GM19351 (cell line): ENCODE measurements around the gene USP5.

Experiments
- ATAC-seq: cut with Tn5 transposase; IDR thresholded peaks from one replicate; pipeline ENCODE4 v1.9.1; 2021; ENCODE audit warnings: mild to moderate bottlenecking, moderate library complexity; ENCODE audit not compliant: unreplicated experiment

The USP5 gene

DNA sequence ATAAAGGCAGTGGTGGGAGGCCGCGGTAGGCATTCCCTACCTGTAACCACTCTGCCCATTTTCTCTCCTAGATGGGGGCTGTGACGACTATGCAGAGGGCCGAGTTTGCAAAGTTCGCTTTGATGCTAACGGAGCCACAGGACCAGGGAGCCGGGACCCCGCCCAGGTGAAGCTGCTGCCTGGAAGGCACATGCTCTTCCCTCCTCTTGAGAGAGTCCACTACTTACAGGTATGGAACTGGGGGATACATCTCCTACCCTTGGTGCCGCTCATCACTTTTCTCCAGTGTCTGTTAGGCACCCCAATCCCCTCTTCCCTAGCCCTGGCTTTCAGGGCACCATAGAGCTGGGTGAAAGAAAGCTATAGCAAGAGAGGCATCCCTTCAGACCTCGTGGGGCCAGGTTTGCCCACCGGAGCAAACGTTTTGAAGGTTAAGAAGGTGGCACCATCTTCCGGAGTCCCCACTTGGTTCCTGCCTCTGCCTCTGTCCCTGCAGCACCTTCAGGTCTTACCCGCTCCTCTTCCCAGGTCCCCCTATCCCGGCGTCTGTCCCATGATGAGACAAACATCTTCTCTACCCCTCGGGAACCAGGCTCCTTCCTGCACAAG is 25.7 kb upstream of the USP5 start:
- ATAC-seq: no peak

DNA sequence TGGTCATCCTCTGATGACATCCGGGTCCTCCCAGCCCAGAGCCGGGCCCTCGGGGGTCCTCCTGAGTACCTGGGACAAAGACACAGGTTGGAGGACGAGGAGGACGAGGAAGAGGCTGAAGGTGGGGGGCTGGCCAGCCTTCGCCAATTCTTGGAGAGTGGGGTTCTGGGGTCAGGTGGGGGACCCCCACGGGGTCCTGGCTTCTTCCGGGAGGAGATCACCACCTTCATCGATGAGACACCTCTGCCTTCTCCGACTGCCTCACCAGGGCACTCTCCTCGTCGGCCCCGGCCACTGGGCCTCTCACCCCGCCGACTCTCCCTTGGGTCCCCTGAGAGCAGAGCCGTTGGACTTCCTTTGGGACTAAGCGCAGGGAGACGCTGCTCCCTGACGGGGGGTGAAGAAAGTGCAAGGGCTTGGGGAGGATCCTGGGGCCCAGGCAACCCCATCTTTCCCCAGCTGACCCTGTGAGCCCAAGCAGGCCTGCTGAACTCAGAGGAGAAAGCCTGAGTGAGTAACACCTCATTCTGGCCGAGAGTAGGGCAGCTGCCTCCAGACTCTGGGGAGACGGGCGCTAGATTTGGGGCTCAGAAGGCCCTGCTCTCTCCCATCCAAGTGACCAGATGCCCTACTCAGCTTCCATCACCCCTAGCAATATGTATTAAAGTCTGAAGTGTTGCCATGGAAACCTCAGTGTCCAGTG is 25.1 kb upstream of the USP5 start:
- ATAC-seq: no peak

DNA sequence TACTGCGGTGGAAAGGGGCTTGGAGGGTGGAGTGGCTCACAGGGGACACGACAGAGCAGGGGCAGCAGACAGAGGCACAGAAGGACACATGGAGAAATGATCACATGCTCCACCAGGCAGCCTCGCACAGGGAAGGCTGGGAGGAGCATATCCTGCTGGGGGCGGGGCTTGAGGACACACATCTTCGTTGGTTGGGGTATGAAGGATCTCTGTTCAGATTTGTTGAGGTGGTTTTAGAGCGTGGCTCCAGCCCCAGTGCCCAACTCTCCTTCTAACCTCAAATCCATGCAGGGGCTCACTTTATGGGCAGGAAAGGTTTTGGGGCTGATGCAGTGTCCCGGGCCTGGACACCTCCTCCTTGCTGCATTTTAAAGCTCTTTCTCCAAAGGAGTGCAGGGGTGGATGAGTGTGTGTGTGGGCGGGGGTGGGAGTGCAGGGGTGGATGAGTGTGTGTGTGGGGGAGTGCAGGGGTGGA is 24.5 kb upstream of the USP5 start:
- ATAC-seq: no peak

DNA sequence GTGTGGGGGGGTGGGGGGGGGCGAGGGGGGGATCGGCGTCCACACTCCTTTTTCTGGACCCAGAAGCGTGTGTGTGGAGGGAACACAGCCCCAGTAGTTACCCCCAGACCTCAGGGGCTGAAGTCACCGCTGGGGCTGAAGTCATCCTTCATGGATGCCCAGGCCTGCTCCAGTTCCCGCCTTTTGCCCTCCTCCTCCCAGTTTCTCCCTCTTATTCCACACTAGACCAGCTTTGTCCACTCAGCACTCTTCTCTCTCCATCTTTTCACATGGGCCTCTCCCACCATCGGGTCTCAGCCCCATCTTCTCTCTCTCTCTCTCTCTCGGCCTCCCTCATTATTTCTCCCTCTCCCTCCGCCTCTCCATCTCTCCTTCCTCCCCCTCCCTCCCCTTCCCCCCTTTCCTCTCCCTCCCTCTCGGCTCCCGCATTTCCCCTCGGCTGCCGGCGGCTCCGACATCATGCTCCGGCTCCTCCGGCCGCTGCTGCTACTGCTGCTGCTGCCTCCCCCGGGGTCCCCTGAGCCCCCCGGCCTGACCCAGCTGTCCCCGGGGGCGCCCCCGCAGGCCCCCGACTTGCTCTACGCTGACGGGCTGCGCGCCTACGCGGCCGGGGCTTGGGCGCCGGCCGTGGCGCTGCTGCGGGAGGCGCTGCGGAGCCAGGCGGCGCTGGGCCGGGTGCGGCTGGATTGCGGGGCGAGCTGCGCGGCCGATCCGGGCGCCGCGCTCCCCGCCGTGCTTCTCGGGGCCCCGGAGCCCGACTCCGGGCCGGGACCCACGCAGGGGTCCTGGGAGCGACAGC is 23.8 kb upstream of the USP5 start, which contains the start of gene P3H3:
P3H3 (plus strand) TSS at position 426 of the 799 bp plus-strand sequence; CDS start at position 460, 34 bp downstream.
- no peak for ATAC-seq

DNA sequence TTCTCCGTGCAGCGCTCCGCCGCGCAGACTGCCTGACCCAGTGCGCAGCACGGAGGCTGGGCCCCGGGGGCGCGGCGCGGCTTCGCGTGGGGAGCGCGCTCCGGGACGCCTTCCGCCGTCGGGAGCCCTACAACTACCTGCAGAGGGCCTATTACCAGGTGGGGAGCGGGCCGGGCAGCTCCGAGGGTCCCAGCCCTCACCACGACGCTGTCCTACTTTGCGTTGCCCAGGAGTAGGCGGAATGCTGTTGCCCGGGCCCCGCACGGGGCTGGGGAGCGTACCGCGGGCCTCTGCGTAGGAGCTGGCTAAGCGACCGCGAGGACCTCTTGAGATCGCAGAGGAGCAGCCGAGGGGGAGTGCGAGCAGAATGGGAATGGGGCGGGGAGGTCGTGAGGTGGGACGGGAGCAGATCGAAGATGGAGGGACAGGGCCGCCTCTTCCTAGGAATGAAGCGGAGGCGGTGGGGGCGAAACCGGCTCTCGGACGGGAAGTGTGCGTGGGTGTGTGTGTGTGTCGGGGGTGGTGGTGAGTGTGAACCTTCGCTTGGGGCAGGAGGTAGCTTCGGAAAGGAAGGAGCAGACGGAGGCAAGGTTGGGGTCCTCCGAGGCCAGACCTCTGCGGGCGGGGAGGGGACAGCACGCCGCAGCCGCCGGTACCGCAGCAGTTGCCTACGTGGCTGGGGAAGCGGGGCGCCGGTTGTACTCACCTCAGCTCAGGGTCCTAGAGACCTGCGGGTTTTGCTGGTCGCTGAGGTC is 23.0 kb upstream of the USP5 start:
- ATAC-seq: no peak

DNA sequence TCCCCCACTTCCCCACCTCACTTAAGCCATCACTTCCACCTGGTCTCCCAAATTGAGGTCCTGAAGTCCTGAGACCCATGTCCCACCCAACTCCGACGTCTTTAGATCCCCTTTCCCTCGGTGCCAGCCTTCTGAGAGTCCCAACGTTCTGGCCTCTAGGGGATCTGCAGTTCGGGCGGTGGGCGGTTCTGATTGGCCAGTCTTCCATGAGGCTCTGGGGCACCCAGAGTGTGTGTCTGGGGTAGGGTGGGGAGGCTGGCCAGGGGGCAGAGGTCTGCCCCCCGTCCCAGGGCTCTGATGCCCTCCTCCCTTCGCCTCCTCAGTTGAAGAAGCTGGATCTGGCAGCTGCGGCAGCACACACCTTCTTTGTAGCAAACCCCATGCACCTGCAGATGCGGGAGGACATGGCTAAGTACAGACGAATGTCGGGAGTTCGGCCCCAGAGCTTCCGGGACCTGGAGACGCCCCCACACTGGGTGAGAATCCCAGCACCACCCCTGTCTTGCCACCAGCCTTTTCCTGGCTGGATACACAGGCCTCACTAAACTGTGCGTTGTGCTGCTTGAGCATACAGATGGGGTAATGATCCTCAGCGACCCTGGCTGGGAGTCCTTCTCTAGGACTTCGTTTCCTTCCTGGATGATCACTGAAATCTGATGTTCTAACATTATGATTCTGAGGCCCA is 22.3 kb upstream of the USP5 start:
- no peak for ATAC-seq

DNA sequence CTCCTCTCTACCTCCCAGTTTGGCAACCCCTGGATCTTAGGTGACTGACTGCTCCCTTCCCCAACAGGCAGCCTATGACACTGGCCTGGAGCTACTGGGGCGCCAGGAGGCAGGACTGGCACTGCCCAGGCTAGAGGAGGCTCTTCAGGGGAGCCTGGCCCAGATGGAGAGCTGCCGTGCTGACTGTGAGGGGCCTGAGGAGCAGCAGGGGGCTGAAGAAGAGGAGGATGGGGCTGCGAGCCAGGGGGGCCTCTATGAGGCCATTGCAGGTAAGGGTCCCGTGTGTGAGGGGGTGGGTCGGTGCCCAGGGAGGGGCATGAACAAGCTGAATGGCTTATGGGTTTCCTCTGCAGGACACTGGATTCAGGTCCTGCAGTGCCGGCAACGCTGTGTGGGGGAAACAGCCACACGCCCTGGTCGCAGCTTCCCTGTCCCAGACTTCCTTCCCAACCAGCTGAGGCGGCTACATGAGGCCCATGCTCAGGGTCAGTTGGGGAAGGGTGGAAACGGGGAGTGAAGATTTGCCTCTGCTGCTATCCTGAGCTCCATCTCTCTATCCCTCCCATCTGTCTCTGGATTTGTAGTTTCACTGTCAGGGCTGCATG is 21.6 kb upstream of the USP5 start:
- ATAC-seq: no peak

DNA sequence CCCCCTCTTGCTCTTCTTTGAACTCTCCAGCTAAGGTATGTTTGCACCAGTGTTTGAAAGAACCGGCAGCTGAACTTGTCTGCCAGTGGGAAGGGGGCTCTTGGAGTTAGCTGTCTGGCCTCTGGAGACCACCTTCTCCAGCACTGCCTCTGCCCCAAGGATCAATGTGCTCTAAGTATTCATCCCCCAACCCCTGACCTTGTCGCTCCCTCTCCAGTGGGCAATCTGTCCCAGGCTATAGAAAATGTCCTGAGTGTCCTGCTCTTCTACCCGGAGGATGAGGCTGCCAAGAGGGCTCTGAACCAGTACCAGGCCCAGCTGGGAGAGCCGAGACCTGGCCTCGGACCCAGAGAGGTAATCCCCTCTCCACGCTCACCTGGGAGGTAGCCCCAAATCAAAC is 21.0 kb upstream of the USP5 start:
- no peak for ATAC-seq

DNA sequence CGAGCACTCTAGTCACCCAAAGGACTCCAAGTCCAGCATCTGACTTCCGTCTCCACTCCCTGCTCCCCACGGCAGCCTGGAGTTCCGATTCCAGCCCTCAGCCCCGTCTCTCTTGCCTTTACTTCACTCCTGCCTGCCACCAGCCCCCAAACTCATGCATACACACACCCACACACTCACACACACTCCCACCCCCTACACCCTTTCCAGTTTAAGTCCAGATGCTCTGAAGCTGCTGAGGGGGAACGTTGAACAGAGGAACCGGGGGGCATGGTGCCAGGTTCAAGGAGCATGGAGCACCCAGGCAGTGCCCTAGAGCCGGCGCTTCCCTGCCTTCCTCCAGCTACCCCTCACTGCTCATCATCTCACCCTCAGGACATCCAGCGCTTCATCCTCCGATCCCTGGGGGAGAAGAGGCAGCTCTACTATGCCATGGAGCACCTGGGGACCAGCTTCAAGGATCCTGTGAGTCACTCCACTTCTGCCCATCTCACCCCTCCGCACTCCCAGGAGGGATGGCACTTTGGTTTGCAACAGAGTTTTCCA is 20.4 kb upstream of the USP5 start:
- ATAC-seq: no peak

DNA sequence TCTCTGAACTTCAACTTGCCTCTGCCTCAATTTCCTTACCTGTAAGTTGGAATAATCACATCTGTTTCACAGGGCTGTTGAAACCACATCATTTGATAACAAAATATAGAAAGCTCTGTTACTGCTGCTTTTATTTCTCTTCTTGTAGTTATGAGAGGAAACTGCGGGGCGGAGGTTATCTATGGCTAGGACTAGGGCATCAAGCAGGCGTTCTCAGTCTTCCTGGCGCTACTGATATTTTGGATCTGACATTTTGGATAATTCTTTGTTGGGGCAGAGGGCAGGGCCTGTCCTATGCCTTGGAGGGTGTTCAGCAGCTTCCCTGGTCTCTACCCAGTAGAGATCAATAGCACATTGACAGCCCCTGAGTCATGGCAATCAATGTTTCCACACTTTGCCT is 19.8 kb upstream of the USP5 start:
- ATAC-seq: no peak

DNA sequence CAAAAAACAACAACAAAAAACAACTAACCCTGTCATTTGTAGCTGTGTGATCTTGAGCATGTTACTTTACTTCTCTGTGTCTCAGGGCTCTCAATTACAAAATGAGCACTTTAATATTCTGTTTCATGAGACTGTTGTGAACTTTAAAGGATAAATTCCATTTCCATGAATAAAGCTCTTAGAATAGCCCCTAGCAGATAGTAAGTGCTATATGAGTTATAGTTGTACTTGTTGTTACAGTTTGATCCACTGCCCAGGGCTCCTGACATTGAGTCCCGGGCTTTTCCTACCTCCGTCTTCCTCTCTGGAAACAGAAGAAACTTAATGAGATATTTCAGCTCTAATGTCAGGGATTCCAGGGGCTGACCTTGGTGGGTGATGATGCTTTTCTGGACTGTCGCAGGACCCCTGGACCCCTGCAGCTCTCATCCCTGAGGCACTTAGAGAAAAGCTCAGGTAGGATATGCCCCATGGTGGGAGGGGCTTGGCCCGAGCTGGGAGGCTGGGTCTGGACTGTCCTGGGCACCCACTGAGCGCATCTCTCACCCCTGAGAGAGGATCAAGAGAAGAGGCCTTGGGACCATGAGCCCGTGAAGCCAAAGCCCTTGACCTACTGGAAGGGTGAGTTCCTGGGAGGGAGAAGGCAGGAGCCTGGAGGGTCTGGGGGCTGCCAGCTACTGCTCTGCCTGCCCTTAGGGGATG is 18.6 kb upstream of the USP5 start:
- no peak for ATAC-seq

DNA sequence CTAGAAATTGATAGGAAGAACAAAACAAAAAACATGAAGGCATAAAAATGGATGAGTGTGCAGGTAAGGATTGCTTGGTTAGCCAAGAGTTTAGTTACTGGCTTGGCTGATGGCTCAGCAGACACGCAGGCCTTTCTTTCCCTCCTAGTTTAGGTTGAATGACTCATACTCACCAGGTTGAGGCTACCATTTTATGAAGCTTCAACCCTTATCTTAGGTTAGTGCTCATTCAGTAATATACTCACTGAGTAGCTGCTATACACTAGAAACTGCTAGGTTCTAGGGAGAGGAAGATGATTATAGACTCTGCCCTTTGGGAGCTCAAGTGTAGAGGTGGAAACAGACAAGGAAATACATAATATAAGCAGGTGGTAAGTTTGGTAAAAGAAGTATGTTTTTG is 17.7 kb upstream of the USP5 start:
- ATAC-seq: no peak

DNA sequence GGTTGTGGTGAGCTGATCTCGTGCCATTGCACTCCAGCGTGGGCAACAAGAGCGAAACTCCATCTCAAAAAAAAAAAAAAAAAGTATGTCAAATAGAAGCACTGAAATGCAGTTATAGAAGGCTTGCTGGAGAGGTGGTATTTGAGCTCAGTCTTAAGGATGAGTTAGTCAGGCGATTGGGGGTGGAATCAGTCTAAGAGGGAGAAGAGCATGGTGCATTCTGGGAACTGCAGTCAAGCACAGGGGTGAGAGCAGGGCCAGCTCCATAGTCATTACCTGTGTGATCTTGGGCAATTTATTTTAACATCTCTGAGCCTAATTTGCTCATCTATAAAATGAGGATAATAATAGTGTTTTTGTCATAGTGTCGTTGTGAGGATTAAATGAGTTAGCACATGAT is 17.1 kb upstream of the USP5 start:
- ATAC-seq: no peak

DNA sequence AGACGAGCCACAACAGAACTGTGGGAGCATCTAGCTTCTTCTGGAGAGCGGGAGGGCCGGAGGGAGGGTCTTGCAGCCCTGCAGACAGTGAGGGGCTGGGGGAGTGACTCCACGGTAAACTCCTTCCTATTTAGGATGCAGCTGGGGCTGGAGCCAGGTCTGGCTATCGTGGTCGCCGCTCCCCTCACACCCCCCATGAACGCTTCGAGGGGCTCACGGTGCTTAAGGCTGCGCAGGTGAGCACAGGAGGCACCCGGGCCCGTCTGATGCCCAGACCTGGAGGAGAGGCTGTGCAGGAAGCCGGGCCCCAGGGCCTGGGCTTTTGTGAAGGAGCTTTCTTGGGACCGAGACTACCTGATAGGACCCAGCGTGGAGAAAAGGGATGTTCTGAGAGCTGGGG is 15.1 kb upstream of the USP5 start:
- no peak for ATAC-seq

DNA sequence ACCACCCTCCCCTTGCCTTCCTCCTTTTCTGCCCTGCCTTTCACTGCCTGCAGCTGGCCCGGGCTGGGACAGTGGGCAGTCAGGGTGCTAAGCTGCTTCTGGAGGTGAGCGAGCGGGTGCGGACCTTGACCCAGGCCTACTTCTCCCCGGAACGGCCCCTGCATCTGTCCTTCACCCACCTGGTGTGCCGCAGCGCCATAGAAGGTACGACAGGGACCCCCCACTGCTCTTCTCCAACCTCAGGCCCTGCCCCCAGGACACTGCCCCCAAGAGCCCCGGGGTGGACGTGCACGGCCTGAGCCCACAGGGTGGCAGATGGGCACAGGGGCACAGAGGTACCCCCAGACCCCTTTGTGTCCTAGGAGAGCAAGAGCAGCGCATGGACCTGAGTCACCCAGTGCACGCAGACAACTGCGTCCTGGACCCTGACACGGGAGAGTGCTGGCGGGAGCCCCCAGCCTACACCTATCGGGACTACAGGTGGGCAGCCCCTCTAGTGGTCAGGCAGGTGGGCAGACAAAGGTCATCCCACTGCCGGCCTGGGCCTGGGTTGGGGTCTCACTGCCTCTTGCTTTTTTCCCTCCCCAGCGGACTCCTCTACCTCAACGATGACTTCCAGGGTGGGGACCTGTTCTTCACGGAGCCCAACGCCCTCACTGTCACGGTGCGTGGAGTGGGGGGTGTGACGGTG is 14.4 kb upstream of the USP5 start:
- no peak for ATAC-seq

DNA sequence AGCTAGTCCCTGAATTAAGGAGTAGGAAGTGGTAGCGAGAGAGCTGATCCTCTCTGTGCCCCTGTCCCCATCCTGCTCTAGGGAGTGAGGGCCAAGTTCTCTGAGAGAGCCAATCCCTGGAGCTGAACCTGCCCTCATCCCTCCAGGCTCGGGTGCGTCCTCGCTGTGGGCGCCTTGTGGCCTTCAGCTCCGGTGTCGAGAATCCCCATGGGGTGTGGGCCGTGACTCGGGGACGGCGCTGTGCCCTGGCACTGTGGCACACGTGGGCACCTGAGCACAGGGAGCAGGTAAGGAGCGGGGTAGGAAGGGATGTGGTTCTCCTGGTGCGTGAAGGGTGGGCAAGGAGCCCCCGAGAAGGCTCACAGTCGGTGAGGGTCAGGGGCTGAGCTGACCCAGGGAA is 13.1 kb upstream of the USP5 start:
- ATAC-seq: no peak

DNA sequence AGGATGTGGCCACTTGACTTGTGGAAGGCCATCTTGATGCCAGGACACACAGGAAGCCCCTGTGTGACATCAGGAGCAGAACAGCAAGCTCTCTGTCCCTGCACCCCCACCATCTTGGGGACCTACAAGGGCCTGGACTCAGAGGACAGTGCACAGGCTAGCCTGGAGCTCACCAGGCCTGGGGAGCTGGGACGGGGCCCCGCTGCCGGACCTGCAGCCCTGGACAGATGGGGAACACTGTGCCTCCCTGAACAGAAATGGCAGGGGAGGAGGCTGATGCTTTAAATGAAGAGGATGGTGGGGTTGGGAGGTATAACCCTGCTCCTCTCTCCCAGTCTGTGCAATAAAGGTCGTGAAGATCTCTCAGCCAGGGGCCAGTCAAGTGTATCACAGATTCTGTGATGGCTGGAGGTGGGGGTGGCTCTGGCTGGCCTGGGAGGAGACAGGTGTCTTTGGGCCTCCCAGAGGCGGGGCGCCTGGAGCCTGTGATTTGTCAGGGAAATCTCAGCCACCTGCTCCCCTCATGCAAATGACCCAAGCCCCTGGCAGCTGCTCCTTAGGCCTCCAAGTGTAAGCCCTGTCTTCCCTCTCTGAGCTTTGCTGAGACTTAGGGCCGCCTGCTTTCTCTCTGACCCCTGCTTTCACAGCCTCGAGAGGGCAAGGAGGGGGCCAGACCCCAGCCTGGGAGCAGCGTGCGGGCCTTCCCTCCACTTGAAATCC is 12.3 kb upstream of the USP5 start:
- ATAC-seq: peak; percentile 83

DNA sequence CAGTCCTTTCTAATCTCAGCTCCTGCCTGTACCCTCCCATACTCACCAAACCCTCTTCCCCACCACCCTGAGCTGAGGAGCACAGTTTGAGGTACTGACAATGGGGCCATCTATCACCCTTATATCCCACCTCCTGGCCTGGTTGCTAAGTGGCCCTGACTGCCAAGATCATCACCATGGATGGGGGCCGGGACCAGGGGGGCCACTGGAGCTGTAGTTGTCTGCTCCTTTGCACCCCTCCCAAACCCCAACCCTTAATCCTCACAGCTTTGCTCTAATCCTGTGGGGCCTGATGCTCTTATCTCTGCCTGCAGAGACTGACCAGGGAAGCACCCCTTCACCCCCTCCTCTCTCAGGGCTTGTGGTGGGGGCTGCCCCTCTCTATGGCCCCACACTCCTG is 11.6 kb upstream of the USP5 start:
- no peak for ATAC-seq
